WTC11 (cell line): ENCODE measurements around the gene HLA-DPA1.

ENCODE experiments used
- ATF1 ChIP-seq: sonication (generic); formaldehyde crosslinking; IDR thresholded peaks from 2 replicates; pipeline ENCODE4 v1.8.1; 2023; ENCODE audit warnings: mild to moderate bottlenecking, moderate library complexity, missing genetic modification reagents
- JUN ChIP-seq: sonication (generic); formaldehyde crosslinking; IDR thresholded peaks from 2 replicates; pipeline ENCODE4 v1.8.0; 2023; ENCODE audit warnings: mild to moderate bottlenecking, missing genetic modification reagents
- KAT7 ChIP-seq: sonication (generic); formaldehyde crosslinking; IDR thresholded peaks from 2 replicates; pipeline ENCODE4 v1.8.1; 2023; ENCODE audit warnings: missing genetic modification reagents, mild to moderate bottlenecking, borderline replicate concordance
- TF ChIP-seq, protein P1 (sequence below): sonication (generic); formaldehyde crosslinking; IDR thresholded peaks from 2 replicates; pipeline ENCODE4 v1.8.1; 2023; ENCODE audit warnings: mild to moderate bottlenecking, missing genetic modification reagents, moderate library complexity

DNA sequence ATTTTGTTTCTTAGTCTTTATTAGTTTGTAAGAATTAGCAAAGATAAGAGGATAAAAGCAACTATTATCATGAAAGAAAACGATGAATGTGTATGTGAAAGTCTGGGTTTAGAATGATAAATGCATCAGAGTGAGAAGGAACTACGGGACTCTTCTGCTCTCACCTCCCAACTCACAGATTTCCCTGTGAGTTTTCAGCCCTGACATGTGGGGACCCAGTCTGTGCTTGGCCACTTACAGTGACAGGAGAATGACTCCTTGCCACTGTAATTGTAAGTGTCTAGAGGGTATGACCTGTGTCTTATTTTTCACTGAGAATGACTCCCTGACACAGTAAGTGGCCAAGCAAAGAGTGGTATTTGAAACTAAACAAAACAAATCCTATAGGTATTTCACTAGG lies 2.5 kb downstream of the HLA-DPA1 start:
- TF ChIP-seq, protein P1, sequence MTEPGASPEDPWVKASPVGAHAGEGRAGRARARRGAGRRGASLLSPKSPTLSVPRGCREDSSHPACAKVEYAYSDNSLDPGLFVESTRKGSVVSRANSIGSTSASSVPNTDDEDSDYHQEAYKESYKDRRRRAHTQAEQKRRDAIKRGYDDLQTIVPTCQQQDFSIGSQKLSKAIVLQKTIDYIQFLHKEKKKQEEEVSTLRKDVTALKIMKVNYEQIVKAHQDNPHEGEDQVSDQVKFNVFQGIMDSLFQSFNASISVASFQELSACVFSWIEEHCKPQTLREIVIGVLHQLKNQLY (CRISPR knock-in tag), result no peak
- TF ChIP-seq ATF1 (CRISPR knock-in tag) (no peak), KAT7 (CRISPR knock-in tag) (no peak), JUN (CRISPR knock-in tag) (no peak)
